ENCODE results near the gene VCAM1. TPM values are rescaled to one million over a fixed set of nuclear protein-coding genes. Genes with fewer than 3 reads are reported as not detected.
"Not testable (repeated sequence)": the region's sequence is repeated elsewhere in the genome, so short reads cannot be mapped to it uniquely, and the experiment has no call there.

VCAM1 gene
- total RNA-seq, 1 donor from 2014 or later = 27.3 TPM

DNA sequence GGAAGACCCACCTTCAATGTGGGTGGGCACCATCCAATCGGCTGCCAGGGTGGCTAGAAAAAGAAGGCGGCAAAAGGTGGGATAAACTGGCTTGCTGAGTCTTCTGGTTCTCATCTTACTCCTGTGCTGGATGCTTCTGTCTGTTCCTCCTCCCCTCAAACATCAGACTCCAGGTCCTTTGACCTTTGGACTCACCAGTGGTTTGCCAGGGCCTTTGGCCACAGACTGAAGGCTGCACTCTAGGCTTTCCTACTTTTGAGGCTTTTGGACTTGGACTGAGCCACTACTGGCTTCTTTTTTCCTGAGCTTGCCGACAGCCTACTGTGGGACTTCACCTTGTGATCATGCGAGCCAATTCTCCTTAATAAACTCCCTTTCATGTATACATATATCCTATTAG, 55.9 kb downstream of the VCAM1 start:
- DNase-seq (ENCODE audit: low spot score) = no peak

DNA sequence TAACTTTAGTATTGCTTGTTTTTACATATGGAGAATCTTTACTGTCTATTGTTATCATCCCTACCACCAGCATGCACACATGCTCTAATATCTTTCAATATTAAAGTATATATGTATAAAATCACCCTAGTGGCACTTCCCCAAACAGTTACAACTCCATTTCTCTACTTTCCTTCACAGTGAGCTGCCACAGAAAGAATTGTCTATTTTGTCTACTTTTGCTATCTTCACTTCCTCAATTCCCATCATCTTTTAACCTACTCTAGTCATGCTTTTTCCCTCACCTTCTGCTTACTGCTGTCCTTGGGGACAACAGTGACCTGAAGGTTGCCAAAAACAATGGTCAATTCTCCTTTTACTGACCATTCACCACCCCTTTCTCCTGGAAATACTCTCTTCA, 59.2 kb downstream of the VCAM1 start:
- no peak for DNase-seq (ENCODE audit: low spot score)

- no peak for DNase-seq (ENCODE audit: low spot score)
Measured at GRCh38 chr1:100780814-100781213, 61.3 kb downstream of the VCAM1 start.

GRCh38 chr1:100781728-100782127, 62.2 kb downstream of the VCAM1 start:
- DNase-seq (ENCODE audit: low spot score) = not testable (repeated sequence)

DNA sequence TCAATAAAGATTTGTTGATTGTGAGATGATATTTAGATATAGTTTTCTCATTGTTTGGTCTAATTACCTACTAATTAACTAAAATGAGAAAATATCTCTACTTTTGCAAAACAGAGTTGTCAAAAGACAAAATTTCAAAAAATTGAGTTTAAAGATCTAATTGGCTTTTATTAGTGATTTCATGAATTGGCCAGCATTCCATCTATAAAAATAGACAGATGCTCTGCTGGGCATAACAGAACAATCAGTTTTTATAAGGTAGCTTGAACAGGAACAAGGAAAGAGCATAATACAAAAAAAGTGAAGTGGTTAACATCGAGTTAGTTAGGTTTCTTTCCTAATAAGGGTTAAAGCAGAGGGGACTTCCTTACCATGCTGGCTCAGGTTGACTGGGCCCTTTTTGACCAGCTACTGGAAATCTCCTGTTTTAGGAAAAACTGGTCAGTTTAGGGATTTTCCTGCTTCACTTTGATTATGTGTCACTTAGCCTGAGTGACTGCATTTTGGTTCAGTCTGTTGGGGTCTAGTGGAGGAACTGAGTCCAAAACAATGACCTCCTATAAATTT, 63.0 kb downstream of the VCAM1 start:
- DNase-seq (ENCODE audit: low spot score) = no peak

DNA sequence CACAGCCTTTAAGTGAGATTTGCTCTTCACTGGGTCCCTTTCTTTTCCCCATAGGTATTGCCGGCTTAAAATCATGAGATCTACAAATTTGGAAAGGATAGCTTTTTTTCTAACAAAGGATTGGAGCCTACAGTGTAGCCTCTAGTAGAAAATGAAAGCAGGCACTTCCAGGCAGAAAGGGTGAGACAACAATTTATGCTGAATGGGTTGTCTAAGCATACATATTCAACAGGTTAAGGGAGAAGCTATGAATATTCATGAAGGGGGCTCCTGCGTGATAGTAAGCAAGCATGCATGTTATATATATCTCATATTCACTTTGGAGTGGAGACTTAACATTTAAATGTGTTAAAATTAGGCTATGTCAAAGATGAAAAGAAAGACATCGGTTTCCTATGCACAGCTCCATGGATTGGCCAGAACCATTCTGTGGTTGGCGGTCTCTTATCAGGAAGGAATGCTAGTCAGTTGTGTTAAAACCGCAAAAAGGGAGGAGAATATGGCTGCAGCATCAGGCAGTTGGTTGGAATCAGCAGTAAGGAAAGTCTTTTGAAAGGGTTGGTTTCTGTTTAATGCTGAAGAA, 66.0 kb downstream of the VCAM1 start:
- no peak for DNase-seq (ENCODE audit: low spot score)

DNA sequence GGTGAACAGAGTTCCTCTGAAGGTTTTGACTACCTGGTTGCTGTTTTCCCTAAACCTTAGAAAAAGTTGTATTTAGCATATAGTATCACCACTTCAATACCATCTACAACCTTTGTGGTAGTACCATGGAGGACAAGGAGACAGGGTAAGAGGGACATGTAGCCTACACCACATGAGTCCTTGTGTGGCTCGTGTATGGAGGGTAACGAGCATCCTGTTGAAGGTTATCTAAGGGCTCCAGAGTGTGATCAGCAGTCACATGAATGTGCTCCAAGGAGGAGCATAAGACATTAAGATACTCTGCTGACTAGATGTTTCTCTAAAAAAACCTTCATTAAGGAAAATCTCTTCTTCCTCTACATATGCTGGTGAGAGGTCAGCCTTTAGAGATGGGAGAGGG, 67.3 kb downstream of the VCAM1 start:
- no peak for DNase-seq (ENCODE audit: low spot score)

Other genes with a start within 250 kb of the VCAM1 start
- gene GPR88, start 181.6 kb upstream of the VCAM1 start, total RNA-seq = 0.45 TPM
- gene EXTL2, start 175.1 kb downstream of the VCAM1 start, total RNA-seq = 13.2 TPM
- 31.5 TPM for gene SLC30A7, start 176.3 kb downstream of the VCAM1 start, total RNA-seq